Stimulated activated CD4-positive, alpha-beta T cell treated with anti-CD3 and anti-CD28 coated beads, TNF-alpha, amount 100 ng/mL, for 48 hours (primary cell): ENCODE measurements around the gene WWTR1.

Source experiments
- DNase-seq, 3 donors: peaks; one replicate each; pipeline ENCODE4 v3.0.0-alpha.2; 2020; ENCODE audit warnings: low read depth in 3 of 3

The WWTR1 gene

GRCh38 chr3:149497966-149498670 is 159.7 kb downstream of the WWTR1 start:
- DNase-seq: no peak

GRCh38 chr3:149496891-149497290 is 160.9 kb downstream of the WWTR1 start:
- no peak for DNase-seq

GRCh38 chr3:149495581-149496125 is 162.2 kb downstream of the WWTR1 start:
- no peak for DNase-seq

- no peak for DNase-seq
Measured at GRCh38 chr3:149494759-149495580, 162.9 kb downstream of the WWTR1 start.

GRCh38 chr3:149494022-149494758 is 163.6 kb downstream of the WWTR1 start:
- peak in 2 of 3 donors; percentile 13 to 36 for DNase-seq

GRCh38 chr3:149493315-149494021 is 164.4 kb downstream of the WWTR1 start:
- no peak for DNase-seq

GRCh38 chr3:149490260-149490971 is 167.4 kb downstream of the WWTR1 start:
- no peak for DNase-seq

- no peak for DNase-seq
Measured at GRCh38 chr3:149489060-149489690, 168.7 kb downstream of the WWTR1 start.

GRCh38 chr3:149487598-149488197 is 170.1 kb downstream of the WWTR1 start:
- DNase-seq: peak in 2 of 3 donors; percentile 15 to 43

- no peak for DNase-seq
Measured at GRCh38 chr3:149486726-149487125, 171.1 kb downstream of the WWTR1 start.

- no peak for DNase-seq
Measured at GRCh38 chr3:149481491-149481890, 176.3 kb downstream of the WWTR1 start.

GRCh38 chr3:149481056-149481455 is 176.8 kb downstream of the WWTR1 start:
- DNase-seq: no peak

- DNase-seq: peak; percentile 12 to 18 (median 16)
Measured at GRCh38 chr3:149480326-149481017, 177.4 kb downstream of the WWTR1 start.

GRCh38 chr3:149479621-149480325 is 178.1 kb downstream of the WWTR1 start:
- DNase-seq: no peak

GRCh38 chr3:149476225-149476624 is 181.6 kb downstream of the WWTR1 start:
- DNase-seq: no peak

- no peak for DNase-seq
Measured at GRCh38 chr3:149475451-149476060, 182.3 kb downstream of the WWTR1 start.

- DNase-seq: no peak
Measured at GRCh38 chr3:149474250-149474817, 183.5 kb downstream of the WWTR1 start, which contains the start of gene TM4SF4. TM4SF4 (plus strand) TSS chr3:149474697; CDS start chr3:149474878, 181 bp downstream.
